GM19438 (cell line): ENCODE data around the gene F11.
"Not testable (repeated sequence)": the region's sequence is repeated elsewhere in the genome, so short reads cannot be mapped to it uniquely, and the experiment has no call there.

Experiments
- ATAC-seq: cut with Tn5 transposase; IDR thresholded peaks from one replicate; pipeline ENCODE4 v1.9.1; 2021; ENCODE audit warnings: low read depth; ENCODE audit not compliant: unreplicated experiment

The F11 gene

GRCh38 chr4:186297013-186297645, 31.1 kb downstream of the F11 start:
- no peak for ATAC-seq

DNA sequence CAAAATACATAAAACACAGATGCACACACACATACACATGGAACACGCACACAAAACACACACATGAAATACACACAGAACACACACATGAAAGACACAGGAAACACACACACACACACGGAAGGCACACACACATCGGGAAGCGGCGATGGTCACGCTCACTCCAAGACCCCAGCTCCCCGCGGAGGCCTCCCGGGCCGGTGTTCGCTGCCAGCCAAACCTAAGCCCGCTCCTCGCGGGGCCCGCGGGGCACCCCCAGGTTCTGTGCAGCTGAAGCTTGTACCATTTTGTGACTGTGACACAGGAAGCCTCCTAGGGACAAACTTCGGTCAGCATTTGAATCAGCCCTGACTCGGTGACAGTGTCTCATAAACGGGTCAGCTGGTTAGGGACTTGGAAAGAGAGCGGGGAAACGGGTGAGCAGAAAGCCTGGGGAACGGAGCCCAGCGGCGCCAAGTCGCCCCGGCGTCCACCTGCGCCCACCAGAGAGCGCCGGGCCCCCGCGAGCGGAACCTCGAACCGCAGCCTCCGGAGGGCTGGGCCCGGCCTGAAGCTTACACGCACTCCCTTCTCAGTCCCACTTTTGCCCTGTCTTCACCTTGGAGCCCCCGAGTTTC, 32.1 kb downstream of the F11 start:
- no peak for ATAC-seq

- no peak for ATAC-seq
These were observed 33.3 kb downstream of the F11 start for GRCh38 chr4:186299291-186299690.

GRCh38 chr4:186300659-186301390, 34.8 kb downstream of the F11 start:
- no peak for ATAC-seq

DNA sequence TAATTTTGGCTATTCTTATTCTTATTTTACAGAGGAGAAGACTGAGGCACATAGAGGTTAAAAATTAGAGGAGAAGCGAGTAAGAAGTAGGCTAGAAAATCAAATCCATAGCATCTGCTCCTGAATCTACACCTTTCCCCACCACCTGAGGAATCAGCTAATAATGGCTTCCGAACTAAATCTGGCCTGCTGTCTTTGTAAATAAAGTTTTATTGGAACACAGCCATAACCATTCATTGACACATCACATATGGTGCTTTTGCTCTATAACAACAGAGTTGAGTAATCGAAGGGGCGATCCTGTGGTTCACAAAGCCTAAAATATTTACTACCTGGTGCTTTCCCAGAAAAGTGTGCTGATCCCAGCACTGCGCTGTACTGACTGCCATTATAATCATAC, 38.2 kb downstream of the F11 start:
- ATAC-seq, result no peak

DNA sequence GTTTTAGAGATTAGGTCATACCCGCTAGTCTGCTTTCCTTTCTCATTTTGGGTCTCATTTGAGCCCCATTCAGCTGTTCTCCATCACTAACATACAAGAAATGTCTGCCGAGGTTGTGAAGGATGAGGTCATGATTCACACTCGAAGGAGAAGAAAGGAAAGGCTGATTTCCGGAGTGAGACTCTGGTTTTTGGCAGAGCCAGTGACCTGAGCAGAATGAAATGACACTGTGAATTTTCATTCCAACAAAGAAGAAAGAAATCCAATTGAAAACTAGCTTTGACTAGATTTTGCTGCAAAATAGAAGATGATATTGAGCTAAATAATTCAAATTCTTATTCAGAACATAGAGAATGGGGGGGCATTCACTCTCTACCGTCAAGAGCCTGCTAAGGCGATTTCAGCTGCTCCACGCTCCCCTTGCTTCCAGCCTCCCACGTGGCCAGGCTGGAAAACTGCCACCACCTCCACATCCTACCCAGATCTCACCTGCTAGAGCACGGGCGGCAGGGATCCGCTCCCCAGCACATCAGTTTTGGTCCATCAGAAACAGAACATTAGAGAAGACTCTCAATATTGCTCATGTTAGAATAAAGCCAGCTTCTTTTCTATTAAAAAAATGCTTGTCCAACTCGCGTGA, 39.0 kb downstream of the F11 start:
- ATAC-seq, result no peak

DNA sequence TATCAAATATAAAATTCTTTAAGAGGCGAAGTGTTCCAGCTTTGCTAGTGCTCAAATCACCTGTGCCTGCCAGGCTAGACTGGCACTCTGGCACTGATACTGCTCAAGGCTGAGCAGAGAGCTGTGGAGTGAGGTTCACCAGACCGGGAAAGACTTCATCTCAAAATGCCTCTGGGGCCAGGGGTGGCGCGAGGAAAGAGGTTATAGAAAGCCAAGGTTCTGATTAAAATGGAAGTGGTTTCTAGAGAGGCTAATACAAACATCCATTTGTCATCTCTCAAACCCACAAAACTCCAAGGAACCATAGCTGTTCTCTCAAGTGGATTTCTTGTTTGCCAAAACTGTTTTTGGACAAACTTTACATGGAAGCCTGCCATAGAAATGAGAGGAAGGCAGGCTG, 41.5 kb downstream of the F11 start:
- no peak for ATAC-seq

GRCh38 chr4:186307916-186308315, 41.9 kb downstream of the F11 start:
- no peak for ATAC-seq

DNA sequence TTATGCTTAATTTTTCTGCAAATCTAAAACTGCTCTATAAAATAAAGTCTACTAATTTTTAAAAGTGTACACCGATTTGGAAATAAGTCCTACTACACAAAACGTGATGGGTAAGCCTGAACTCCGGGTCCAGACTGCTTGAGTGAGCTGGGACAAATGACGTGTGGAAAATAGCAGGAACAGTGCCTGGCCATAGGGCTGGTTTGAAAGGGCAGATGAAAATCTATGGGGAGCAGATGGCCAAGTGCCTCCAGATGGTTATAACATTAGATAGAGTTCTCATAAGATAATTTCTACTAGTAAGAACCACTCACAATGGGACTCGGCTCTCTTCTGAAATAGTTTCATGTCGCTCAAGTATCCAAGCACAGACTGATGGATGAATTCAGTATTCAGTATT, 52.5 kb downstream of the F11 start:
- ATAC-seq, result no peak

DNA sequence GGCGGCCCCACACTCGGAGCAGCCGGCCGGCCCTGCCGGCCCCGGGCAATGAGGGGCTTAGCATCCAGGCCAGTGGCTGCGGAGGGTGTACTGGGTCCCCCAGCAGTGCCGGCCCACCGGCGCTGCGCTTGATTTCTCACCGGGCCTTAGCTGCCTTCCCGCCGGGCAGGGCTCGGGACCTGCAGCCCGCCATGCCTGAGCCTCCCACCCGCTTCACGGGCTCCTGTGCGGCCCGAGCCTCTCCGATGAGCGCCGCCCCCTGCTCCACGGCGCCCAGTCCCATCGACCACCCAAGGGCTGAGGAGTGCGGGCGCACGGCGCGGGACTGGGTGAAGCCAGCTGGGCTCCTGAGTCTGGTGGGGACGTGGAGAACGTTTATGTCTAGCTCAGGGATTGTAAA, 58.7 kb downstream of the F11 start:
- ATAC-seq, result not testable (repeated sequence)

- ATAC-seq, result no peak
These were observed 60.4 kb downstream of the F11 start for GRCh38 chr4:186326391-186326790.

DNA sequence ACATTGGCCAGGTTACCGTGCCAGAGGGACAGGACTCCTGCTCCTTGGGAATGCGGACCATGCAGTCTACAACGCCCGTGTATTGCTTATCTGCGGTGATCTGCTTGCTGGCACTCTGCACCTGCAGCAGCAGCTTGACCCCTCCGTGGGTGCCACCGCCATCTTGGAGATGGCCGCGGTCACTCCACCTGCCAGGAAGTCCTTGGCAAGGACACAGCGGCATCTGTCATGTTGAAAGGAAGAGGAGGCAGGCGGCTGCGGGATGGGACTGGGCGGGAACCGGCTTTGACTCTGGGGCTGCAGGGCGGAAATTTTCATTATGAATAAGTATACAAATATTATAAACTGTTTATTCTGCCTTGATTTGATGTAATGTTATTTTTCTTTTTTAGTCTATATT, 63.4 kb downstream of the F11 start:
- ATAC-seq, result no peak

GRCh38 chr4:186330368-186330767, 64.4 kb downstream of the F11 start:
- ATAC-seq, result no peak

- ATAC-seq, result no peak
These were observed 69.8 kb downstream of the F11 start for GRCh38 chr4:186335793-186336192.
